ENCODE measurements around the gene MUC4.
"Not testable (repeated sequence)": the region's sequence is repeated elsewhere in the genome, so short reads cannot be mapped to it uniquely, and the experiment has no call there.

- not testable (repeated sequence) for TF ChIP-seq CTCF (conservative IDR thresholded peaks at IDR 0.05; ENCODE audit: low read depth, low read length); EZH2 (IDR thresholded peaks at IDR 0.05; ENCODE audit: borderline replicate concordance, low read depth, low read length, poor library complexity, severe bottlenecking)
Observed at GRCh38 chr3:195722996-195723345, 88.8 kb downstream of the MUC4 start.

Measured in A673 (cell line).